GM23338 (cell line): ENCODE results near the gene ARHGEF28. TPM values are rescaled to one million over a fixed set of nuclear protein-coding genes. Genes with fewer than 3 reads are reported as not detected.

Experiments used
- ATAC-seq: fragments of 200-7000 bp; cut with Tn5 transposase; 3 replicates; pipeline ENCODE4 v1.9.1; 2020
- DNase-seq: peaks from one replicate; pipeline ENCODE4 v3.0.0-alpha.2; 2015; ENCODE audit warnings: low spot score
- H2AFZ ChIP-seq: fragments of 200-600 bp; sonication (generic); 2 replicates; pipeline ENCODE4 v1.8.0; 2016; ENCODE audit warnings: antibody characterized with exemption, mild to moderate bottlenecking, moderate library complexity
- H3F3A ChIP-seq: fragments of 200-600 bp; sonication (generic); replicated peaks from 2 replicates; pipeline ENCODE4 v1.8.0; 2017; ENCODE audit warnings: antibody characterized with exemption, mixed run types, low read depth
- H3K27ac ChIP-seq: fragments of 200-600 bp; sonication (generic); 2 replicates; pipeline ENCODE4 v1.6.1; 2016; ENCODE audit warnings: low read depth
- H3K27me3 ChIP-seq: fragments of 200-600 bp; sonication (generic); 2 replicates; pipeline ENCODE4 v1.8.0; 2016; ENCODE audit warnings: mild to moderate bottlenecking, mixed run types, moderate library complexity; ENCODE audit not compliant: insufficient read depth
- H3K36me3 ChIP-seq: fragments of 200-600 bp; sonication (generic); 2 replicates; pipeline ENCODE4 v1.8.0; 2016; ENCODE audit warnings: mild to moderate bottlenecking; ENCODE audit not compliant: insufficient read depth
- H3K4me1 ChIP-seq: fragments of 200-600 bp; sonication (generic); 2 replicates; pipeline ENCODE4 v1.8.0; 2016; ENCODE audit warnings: mild to moderate bottlenecking, moderate library complexity; ENCODE audit not compliant: insufficient read depth
- H3K4me2 ChIP-seq: fragments of 200-600 bp; sonication (generic); 2 replicates; pipeline ENCODE4 v1.7.1; 2017; ENCODE audit warnings: mixed run types
- H3K4me3 ChIP-seq: fragments of 200-600 bp; sonication (generic); 2 replicates; pipeline ENCODE4 v1.6.1; 2016; ENCODE audit warnings: mixed run types
- H3K79me2 ChIP-seq: fragments of 200-600 bp; sonication (generic); replicated peaks from 2 replicates; pipeline ENCODE4 v1.8.0; 2017; ENCODE audit warnings: mild to moderate bottlenecking; ENCODE audit not compliant: insufficient read depth
- H3K9me2 ChIP-seq: fragments of 200-600 bp; sonication (generic); 2 replicates; pipeline ENCODE4 v1.8.0; 2017; ENCODE audit not compliant: insufficient read depth
- H4K20me1 ChIP-seq: fragments of 200-600 bp; sonication (generic); replicated peaks from 2 replicates; pipeline ENCODE4 v1.8.0; 2017; ENCODE audit warnings: mild to moderate bottlenecking; ENCODE audit not compliant: insufficient read depth
- H3K27ac Mint-ChIP-seq: 2 replicates; pipeline ENCODE4 v1.8.0; 2020; ENCODE audit warnings: inconsistent platforms, mild to moderate bottlenecking, moderate library complexity, mixed read lengths
- H3K27me3 Mint-ChIP-seq: 3 replicates; pipeline ENCODE4 v1.8.0; 2022; ENCODE audit warnings: low read depth, mild to moderate bottlenecking, moderate library complexity, mixed read lengths, inconsistent platforms; ENCODE audit not compliant: insufficient read depth, poor library complexity
- H3K36me3 Mint-ChIP-seq: 3 replicates; pipeline ENCODE4 v1.8.0; 2021; ENCODE audit warnings: low read depth, mild to moderate bottlenecking, inconsistent platforms, moderate library complexity, mixed read lengths
- H3K4me1 Mint-ChIP-seq: 3 replicates; pipeline ENCODE4 v1.8.0; 2020; ENCODE audit warnings: mild to moderate bottlenecking, inconsistent platforms, mixed read lengths
- H3K4me3 Mint-ChIP-seq: 3 replicates; pipeline ENCODE4 v1.8.0; 2021; ENCODE audit warnings: moderate library complexity, mild to moderate bottlenecking, inconsistent platforms, mixed read lengths
- H3K9me3 Mint-ChIP-seq: 3 replicates; pipeline ENCODE4 v1.8.0; 2020; ENCODE audit warnings: moderate library complexity, mild to moderate bottlenecking, inconsistent platforms, mixed read lengths
- CREB1 ChIP-seq: fragments of 250-450 bp; sonication (Bioruptor Pico); IDR thresholded peaks from 2 replicates; pipeline ENCODE4 v1.5.0; 2020; ENCODE audit warnings: low read depth, mild to moderate bottlenecking, moderate library complexity
- EZH2 ChIP-seq: fragments of 200-600 bp; sonication (generic); IDR thresholded peaks from one replicate; pipeline ENCODE4 v1.8.0; 2017; ENCODE audit warnings: antibody characterized with exemption, mild to moderate bottlenecking, low read depth; ENCODE audit not compliant: unreplicated experiment
- EZH2phosphoT487 ChIP-seq: fragments of 200-600 bp; sonication (generic); IDR thresholded peaks from one replicate; pipeline ENCODE4 v1.8.1; 2018; ENCODE audit warnings: antibody characterized with exemption; ENCODE audit not compliant: unreplicated experiment
- JUNB ChIP-seq: IDR thresholded peaks from one replicate; pipeline ENCODE4 v1.6.1; 2016; ENCODE audit warnings: antibody characterized with exemption; ENCODE audit not compliant: unreplicated experiment
- NANOG ChIP-seq: IDR thresholded peaks from 2 replicates; pipeline ENCODE4 v1.6.1; 2016; ENCODE audit warnings: antibody characterized with exemption, borderline replicate concordance
- POLR2AphosphoS5 ChIP-seq: IDR thresholded peaks from 2 replicates; pipeline ENCODE4 v1.6.1; 2016; ENCODE audit warnings: antibody characterized with exemption, low read depth
- REST ChIP-seq: IDR thresholded peaks from one replicate; pipeline ENCODE4 v1.6.1; 2018; ENCODE audit warnings: antibody characterized with exemption; ENCODE audit not compliant: unreplicated experiment
- STAT1 ChIP-seq: IDR thresholded peaks from one replicate; pipeline ENCODE4 v1.6.1; 2016; ENCODE audit warnings: antibody characterized with exemption; ENCODE audit not compliant: unreplicated experiment
- ZNF114 ChIP-seq: fragments of 250-450 bp; sonication (Bioruptor Pico); IDR thresholded peaks from 2 replicates; pipeline ENCODE4 v1.5.0; 2020; ENCODE audit warnings: mild to moderate bottlenecking, moderate library complexity
- ZNF331 ChIP-seq: fragments of 250-450 bp; sonication (Bioruptor Pico); IDR thresholded peaks from 2 replicates; pipeline ENCODE4 v1.5.0; 2020; ENCODE audit warnings: low read depth, mild to moderate bottlenecking, moderate library complexity
- ZNF462 ChIP-seq: fragments of 250-450 bp; sonication (Bioruptor Pico); IDR thresholded peaks from 2 replicates; pipeline ENCODE4 v1.5.0; 2020; ENCODE audit warnings: mild to moderate bottlenecking, moderate library complexity
- polyA plus RNA-seq: library from polyadenylated mRNA; unstranded; fragments of >200 nt; fragmentation: Nextera tagmentation; extraction: Ambion mirVana; gene quantifications from 2 replicates; pipeline ENCODE4 v1.2.1, GENCODE V29; 2016
- total RNA-seq: library from RNA; depleted of rRNA; stranded (reverse); fragments of >200 nt; shearing (Covaris generic); gene quantifications from 2 replicates; pipeline ENCODE4 v1.2.3, GENCODE V29; 2014
- TF ChIP-seq, protein P1 (sequence below), 2 experiments: fragments of 200-600 bp in 1 of 2; sonication (generic) in 1 of 2; conservative IDR thresholded peaks; 2 replicates each; pipeline versions ENCODE4 v1.5.1 to v1.6.1; 2016 to 2017; ENCODE audit warnings: antibody characterized with exemption in 2 of 2, low read depth in 2 of 2, mild to moderate bottlenecking in 2 of 2, moderate library complexity in 1 of 2
- TF ChIP-seq, protein P2 (sequence below): IDR thresholded peaks from 2 replicates; pipeline ENCODE4 v1.6.1; 2016; ENCODE audit warnings: antibody characterized with exemption

ARHGEF28 gene
- total and polyA plus RNA-seq, 2 experiments from 2014 or later = 0.39 to 1.0 TPM

GRCh38 chr5:73943397-73943796 is 317.4 kb downstream of the ARHGEF28 start:
- no peak for DNase-seq

More at GRCh38 chr5:73943397-73943796, 317.4 kb downstream of the ARHGEF28 start:
- Mint-ChIP-seq H3K27me3 (peaks cover 3% of the 10 kb centered on the region), H3K4me3 (no peak overlapping the region), H3K9me3 (no peaks in the 10 kb centered on the region; the same call in 2 of the 3 replicates), H3K4me1 (no peaks in the 10 kb centered on the region; the same call in 2 of the 3 replicates), H3K27ac (no peak overlapping the region), H3K36me3 (no peaks in the 10 kb centered on the region)
- H2AFZ ChIP-seq = no peak overlapping the region
- H3K4me1 ChIP-seq = no peaks in the 10 kb centered on the region
- H3F3A ChIP-seq = no peaks in the 10 kb centered on the region
- H3K79me2 ChIP-seq = no peaks in the 10 kb centered on the region
- no peaks in the 10 kb centered on the region for H3K27me3 ChIP-seq
- no peak overlapping the region for H3K4me3 ChIP-seq
- no peak overlapping the region for H3K27ac ChIP-seq
- no peak for TF ChIP-seq JUNB
- TF ChIP-seq ZNF331 (CRISPR knock-in tag) = no peak
- TF ChIP-seq ZNF462 (CRISPR knock-in tag) = no peak
- TF ChIP-seq STAT1 = no peak
- TF ChIP-seq EZH2phosphoT487 = no peak
- TF ChIP-seq, protein P1, sequence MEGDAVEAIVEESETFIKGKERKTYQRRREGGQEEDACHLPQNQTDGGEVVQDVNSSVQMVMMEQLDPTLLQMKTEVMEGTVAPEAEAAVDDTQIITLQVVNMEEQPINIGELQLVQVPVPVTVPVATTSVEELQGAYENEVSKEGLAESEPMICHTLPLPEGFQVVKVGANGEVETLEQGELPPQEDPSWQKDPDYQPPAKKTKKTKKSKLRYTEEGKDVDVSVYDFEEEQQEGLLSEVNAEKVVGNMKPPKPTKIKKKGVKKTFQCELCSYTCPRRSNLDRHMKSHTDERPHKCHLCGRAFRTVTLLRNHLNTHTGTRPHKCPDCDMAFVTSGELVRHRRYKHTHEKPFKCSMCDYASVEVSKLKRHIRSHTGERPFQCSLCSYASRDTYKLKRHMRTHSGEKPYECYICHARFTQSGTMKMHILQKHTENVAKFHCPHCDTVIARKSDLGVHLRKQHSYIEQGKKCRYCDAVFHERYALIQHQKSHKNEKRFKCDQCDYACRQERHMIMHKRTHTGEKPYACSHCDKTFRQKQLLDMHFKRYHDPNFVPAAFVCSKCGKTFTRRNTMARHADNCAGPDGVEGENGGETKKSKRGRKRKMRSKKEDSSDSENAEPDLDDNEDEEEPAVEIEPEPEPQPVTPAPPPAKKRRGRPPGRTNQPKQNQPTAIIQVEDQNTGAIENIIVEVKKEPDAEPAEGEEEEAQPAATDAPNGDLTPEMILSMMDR (conservative IDR thresholded peaks at IDR 0.05; ENCODE audit: low read depth in 2 of 2) = no peak
- TF ChIP-seq REST = no peak
- TF ChIP-seq POLR2AphosphoS5 = no peak
- no peak for TF ChIP-seq NANOG
- TF ChIP-seq ZNF114 (CRISPR knock-in tag) = no peak
- TF ChIP-seq EZH2 = no peak
- TF ChIP-seq CREB1 = no peak
- TF ChIP-seq, protein P2, sequence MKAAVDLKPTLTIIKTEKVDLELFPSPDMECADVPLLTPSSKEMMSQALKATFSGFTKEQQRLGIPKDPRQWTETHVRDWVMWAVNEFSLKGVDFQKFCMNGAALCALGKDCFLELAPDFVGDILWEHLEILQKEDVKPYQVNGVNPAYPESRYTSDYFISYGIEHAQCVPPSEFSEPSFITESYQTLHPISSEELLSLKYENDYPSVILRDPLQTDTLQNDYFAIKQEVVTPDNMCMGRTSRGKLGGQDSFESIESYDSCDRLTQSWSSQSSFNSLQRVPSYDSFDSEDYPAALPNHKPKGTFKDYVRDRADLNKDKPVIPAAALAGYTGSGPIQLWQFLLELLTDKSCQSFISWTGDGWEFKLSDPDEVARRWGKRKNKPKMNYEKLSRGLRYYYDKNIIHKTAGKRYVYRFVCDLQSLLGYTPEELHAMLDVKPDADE = no peak
- H3K9me2 ChIP-seq = 0 out of 2 replicates have a peak, but pooled peaks cover 3% of the 10 kb centered on the region
- no peaks in the 10 kb centered on the region for H4K20me1 ChIP-seq
- H3K4me2 ChIP-seq = no peak overlapping the region
- no peak for ATAC-seq
- H3K36me3 ChIP-seq = no peaks in the 10 kb centered on the region
